RWPE1 (cell line): ENCODE measurements around the gene LFNG.

Experiments
- CTCF ChIA-PET: fragments of 350-600 bp; sonication (Branson Sonifier 250); formaldehyde crosslinking; extraction: SDS; loops from one replicate; lab custom pipeline; 2021; lab: Yijun Ruan, JAX
- POLR2A ChIA-PET: fragments of 400-600 bp; formaldehyde crosslinking; extraction: SDS; loops from one replicate; lab custom pipeline; 2020; ENCODE audit warnings: antibody characterized with exemption; ENCODE audit not compliant: low non-redundant PET; lab: Yijun Ruan, JAX
- DNase-seq: peaks from one replicate; pipeline ENCODE4 v3.0.0; 2012; ENCODE audit warnings: low spot score
- H3K27ac ChIP-seq: fragments of 450-650 bp; 2 replicates; pipeline ENCODE4 v1.5.1; 2017
- CTCF ChIP-seq: fragments of 450-650 bp; conservative IDR thresholded peaks from 2 replicates; pipeline ENCODE4 v1.5.1; 2017; ENCODE audit warnings: low read depth, mild to moderate bottlenecking

Gene LFNG

GRCh38 chr7:2509298-2509906 lies 10.2 kb upstream of the LFNG start:
- no peak for DNase-seq
- H3K27ac ChIP-seq: peak overlapping the region; percentile 87
- ChIA-PET POLR2A (interaction anchor here (1.1 kb wide), 1 partner anchor 8 kb away, joined by 3 read pairs; no protein-coding TSS in a partner anchor), CTCF (no interaction called here)
- TF ChIP-seq CTCF: no peak

- POLR2A ChIA-PET: interaction anchor here (1.1 kb wide), 1 partner anchor 9 kb away, joined by 3 read pairs; no protein-coding TSS in a partner anchor
- no peak for DNase-seq
- CTCF ChIA-PET: no interaction called here
- H3K27ac ChIP-seq: peak overlapping the region; percentile 87
- TF ChIP-seq CTCF: no peak
Observed at GRCh38 chr7:2510130-2510776, 9.3 kb upstream of the LFNG start.

- TF ChIP-seq CTCF: no peak
- POLR2A ChIA-PET: no interaction called here
- CTCF ChIA-PET: no interaction called here
Observed at GRCh38 chr7:2510909-2511768, 8.4 kb upstream of the LFNG start.

GRCh38 chr7:2511769-2512168 lies 7.8 kb upstream of the LFNG start:
- no peak for TF ChIP-seq CTCF
- H3K27ac ChIP-seq: peak overlapping the region; percentile 87; the same call in 1 of the 2 replicates
- POLR2A ChIA-PET: no interaction called here
- CTCF ChIA-PET: no interaction called here
- DNase-seq: no peak

More at GRCh38 chr7:2510909-2511768, 8.4 kb upstream of the LFNG start:
- no peak for DNase-seq
- H3K27ac ChIP-seq: peak overlapping the region; percentile 87

GRCh38 chr7:2512179-2512661 lies 7.4 kb upstream of the LFNG start:
- no peak for TF ChIP-seq CTCF
- no peak for DNase-seq
- ChIA-PET POLR2A (no interaction called here), CTCF (interaction anchor here (0.6 kb wide), 1 partner anchor 408 kb away, joined by 3 read pairs; no protein-coding TSS in a partner anchor)
- H3K27ac ChIP-seq: peak overlapping the region; percentile 87; the same call in 1 of the 2 replicates

- TF ChIP-seq CTCF: no peak
- DNase-seq: no peak
- CTCF ChIA-PET: interaction anchor here (0.6 kb wide), 1 partner anchor 408 kb away, joined by 3 read pairs; no protein-coding TSS in a partner anchor
- H3K27ac ChIP-seq: peak overlapping the region; percentile 87; the same call in 1 of the 2 replicates
- POLR2A ChIA-PET: no interaction called here
Observed at GRCh38 chr7:2512713-2513112, 6.9 kb upstream of the LFNG start.
